HepG2 (cell line): ENCODE data around the gene NDRG2. TPM values are rescaled to one million over a fixed set of nuclear protein-coding genes. Genes with fewer than 3 reads are reported as not detected.

Experiments used
- ATAC-seq: fragments of 200-7000 bp; cut with Tn5 transposase; 3 replicates; pipeline ENCODE4 v1.9.1; 2020; ENCODE audit warnings: mild to moderate bottlenecking, moderate library complexity
- BruUV-seq: library from RNA; stranded (reverse); fragments of 400-500 nt; replicated peaks from 2 replicates; lab custom pipeline; 2021; lab: Mats Ljungman, UMichigan
- CTCF ChIA-PET: fragments of 300-600 bp; formaldehyde crosslinking; extraction: SDS; loops from one replicate; lab custom pipeline; 2021; ENCODE audit warnings: low total read pairs, inconsistent platforms, low intra/inter-chr PET ratio; lab: Yijun Ruan, JAX
- POLR2A ChIA-PET: fragments of 350-600 bp; sonication (Branson Sonifier 250); formaldehyde crosslinking; loops from one replicate; lab custom pipeline; 2020; ENCODE audit warnings: antibody characterized with exemption, inconsistent platforms; lab: Yijun Ruan, JAX
- DNase-seq: peaks from one replicate; pipeline ENCODE4 v3.0.0-alpha.2; 2015; ENCODE audit warnings: low spot score
- FAIRE-seq: peaks from 3 replicates; lab custom pipeline; 2011; peaks lifted over from hg19 to GRCh38; lab: Jason Lieb, UNC
- H2AFZ ChIP-seq: one replicate; pipeline ENCODE4 v1.6.1; 2011; ENCODE audit warnings: low read length, inconsistent platforms
- H3K27ac ChIP-seq: fragments of 300-600 bp; 3 replicates; pipeline ENCODE4 v1.8.0; 2011; ENCODE audit warnings: mixed run types, mild to moderate bottlenecking, mixed read lengths, low read length, inconsistent platforms; ENCODE audit not compliant: insufficient read depth; ENCODE audit errors: extremely low read length
- H3K27me3 ChIP-seq, 2 experiments: fragments of 200-600 bp in 1 of 2; 2 replicates in 1 of 2; 3 replicates in 1 of 2; pipeline versions ENCODE4 v1.6.0 to v1.8.0; 2011; ENCODE audit warnings: low read length in 2 of 2, mild to moderate bottlenecking in 2 of 2, moderate library complexity in 2 of 2, inconsistent platforms in 1 of 2; ENCODE audit not compliant: insufficient read depth in 2 of 2, control insufficient read depth in 1 of 2
- H3K36me3 ChIP-seq, 2 experiments: fragments of 200-600 bp in 1 of 2; replicated peaks in 1 of 2; 2 replicates in 1 of 2; 3 replicates in 1 of 2; pipeline versions ENCODE4 v1.5.1 to v1.8.0; 2011; ENCODE audit warnings: low read length in 2 of 2, inconsistent platforms in 1 of 2; ENCODE audit not compliant: insufficient read depth in 2 of 2, control insufficient read depth in 1 of 2
- H3K4me1 ChIP-seq: 2 replicates; pipeline ENCODE4 v1.5.1; 2012; ENCODE audit warnings: low read length, inconsistent platforms; ENCODE audit not compliant: insufficient read depth
- H3K4me2 ChIP-seq: 2 replicates; pipeline ENCODE4 v1.6.0; 2011; ENCODE audit warnings: low read depth, low read length, inconsistent platforms
- H3K4me3 ChIP-seq, 3 experiments: fragments of 200-600 bp in 1 of 3; sonication (generic), shearing (Covaris generic) in 1 of 3; replicated peaks in 1 of 3; 2 replicates each; pipeline ENCODE4 v1.5.1; 2011 to 2016; ENCODE audit warnings: low read length in 3 of 3, inconsistent platforms in 2 of 3, low read depth in 2 of 3, mild to moderate bottlenecking in 2 of 3, control low read depth in 1 of 3, mixed read lengths in 1 of 3; ENCODE audit not compliant: insufficient read depth in 1 of 3
- H3K79me2 ChIP-seq: one replicate; pipeline ENCODE4 v1.6.1; 2011; ENCODE audit warnings: low read length, inconsistent platforms; ENCODE audit not compliant: insufficient read depth
- H3K9ac ChIP-seq: 2 replicates; pipeline ENCODE4 v1.6.0; 2011; ENCODE audit warnings: mild to moderate bottlenecking, low read depth, low read length, inconsistent platforms; ENCODE audit not compliant: insufficient read depth
- H3K9me3 ChIP-seq: 2 replicates; pipeline ENCODE4 v1.5.1; 2012; ENCODE audit warnings: mild to moderate bottlenecking, low read length
- H4K20me1 ChIP-seq: 2 replicates; pipeline ENCODE4 v1.6.0; 2011; ENCODE audit warnings: inconsistent platforms, mild to moderate bottlenecking, low read length, moderate library complexity; ENCODE audit not compliant: insufficient read depth
- BCL6 ChIP-seq: IDR thresholded peaks from 2 replicates; pipeline ENCODE4 v1.6.1; 2016; ENCODE audit warnings: missing genetic modification reagents, missing compliant biosample characterization
- ELF4 ChIP-seq: sonication (generic); formaldehyde crosslinking; IDR thresholded peaks from 2 replicates; pipeline ENCODE4 v1.5.0; 2020; ENCODE audit warnings: missing genetic modification reagents, mild to moderate bottlenecking, moderate library complexity, borderline replicate concordance
- GTF3A ChIP-seq: sonication (generic); formaldehyde crosslinking; conservative IDR thresholded peaks from 2 replicates; pipeline ENCODE4 v1.4.0; 2020; ENCODE audit warnings: mild to moderate bottlenecking, missing genetic modification reagents
- HNRNPUL1 ChIP-seq: fragments of 200-400 bp; formaldehyde crosslinking; IDR thresholded peaks from 2 replicates; pipeline ENCODE4 v1.6.1; 2017; ENCODE audit warnings: low read depth, mild to moderate bottlenecking, low read length, moderate library complexity
- IKZF1 ChIP-seq: fragments of 450-650 bp; IDR thresholded peaks from 2 replicates; pipeline ENCODE4 v1.7.1; 2016
- MTA3 ChIP-seq: sonication (generic); formaldehyde crosslinking; IDR thresholded peaks from 2 replicates; pipeline ENCODE4 v1.4.0; 2020; ENCODE audit warnings: missing genetic modification reagents
- ZC3H4 ChIP-seq: sonication (generic); formaldehyde crosslinking; IDR thresholded peaks from 2 replicates; pipeline ENCODE4 v1.4.0; 2020; ENCODE audit warnings: missing genetic modification reagents, borderline replicate concordance
- ZMYM4 ChIP-seq: sonication (generic); formaldehyde crosslinking; IDR thresholded peaks from 2 replicates; pipeline ENCODE4 v1.8.1; 2023; ENCODE audit warnings: mild to moderate bottlenecking, missing genetic modification reagents
- WGBS: methylation state at CpG from one replicate; pipeline ENCODE4 v1.1.6; 2017; ENCODE audit warnings: low lambda C conversion rate; 5-methylcytosine and 5-hydroxymethylcytosine counted together
- in situ Hi-C: cut with HindIII; loops from 2 replicates; pipeline ENCODE4 v1.10.0; 2017; ENCODE audit warnings: low pct_unique_long_range_greater_than_20kb; ENCODE audit not compliant: extremely low pct_ligation_motif_present
- intact Hi-C: fragments of 100-400 bp; cut with micrococcal nuclease; formaldehyde crosslinking; loops from one replicate; pipeline ENCODE4 v1.10.0; 2022; ENCODE audit not compliant: unreplicated experiment
- polyA plus RNA-seq, 8 experiments: library from polyadenylated mRNA; depleted of rRNA in 3 of 8; stranded (reverse) in 7 of 8; unstranded in 1 of 8; fragments of >200 nt; fragmentation: Illumina TruSeq in 4 of 8; extraction: Trizol in 4 of 8; gene quantifications; 2 replicates each; pipeline versions ENCODE4 v1.2.1 to v1.2.3, GENCODE V29; 2011 to 2016; ENCODE audit warnings: low read depth in 4 of 8, missing spikeins in 1 of 8, mixed read lengths in 1 of 8; ENCODE audit not compliant: insufficient read depth in 1 of 8
- total RNA-seq, 5 experiments: library from RNA; depleted of rRNA; stranded (reverse); fragments of >200 nt; fragmentation: Illumina TruSeq; extraction: Trizol; gene quantifications; 2 replicates each; pipeline ENCODE4 v1.2.3, GENCODE V29; 2016; ENCODE audit warnings: low read depth in 1 of 5
- TF ChIP-seq, protein P1 (sequence below): sonication (generic); formaldehyde crosslinking; IDR thresholded peaks from 2 replicates; pipeline ENCODE4 v1.5.1; 2020; ENCODE audit warnings: missing genetic modification reagents, mild to moderate bottlenecking, borderline replicate concordance
- TF ChIP-seq, protein P2 (sequence below): sonication (generic); formaldehyde crosslinking; IDR thresholded peaks from 2 replicates; pipeline ENCODE4 v1.4.0; 2020; ENCODE audit warnings: missing genetic modification reagents
- TF ChIP-seq, protein P3 (sequence below): sonication (generic); formaldehyde crosslinking; IDR thresholded peaks from 2 replicates; pipeline ENCODE4 v1.4.0; 2020; ENCODE audit warnings: missing genetic modification reagents
- TF ChIP-seq, protein P4 (sequence below): sonication (generic); formaldehyde crosslinking; IDR thresholded peaks from 2 replicates; pipeline ENCODE4 v1.4.0; 2020; ENCODE audit warnings: mild to moderate bottlenecking, low read depth, missing genetic modification reagents
- TF ChIP-seq, protein P5 (sequence below): sonication (generic); formaldehyde crosslinking; IDR thresholded peaks from 2 replicates; pipeline ENCODE4 v1.5.0; 2020; ENCODE audit warnings: missing genetic modification reagents, mild to moderate bottlenecking, borderline replicate concordance

Gene NDRG2
- total and polyA plus RNA-seq, 2 of the 13 experiments (the other 11 are each of a cell fraction or from before 2014, with no cell fraction given), result 27.2 to 189 TPM

DNA sequence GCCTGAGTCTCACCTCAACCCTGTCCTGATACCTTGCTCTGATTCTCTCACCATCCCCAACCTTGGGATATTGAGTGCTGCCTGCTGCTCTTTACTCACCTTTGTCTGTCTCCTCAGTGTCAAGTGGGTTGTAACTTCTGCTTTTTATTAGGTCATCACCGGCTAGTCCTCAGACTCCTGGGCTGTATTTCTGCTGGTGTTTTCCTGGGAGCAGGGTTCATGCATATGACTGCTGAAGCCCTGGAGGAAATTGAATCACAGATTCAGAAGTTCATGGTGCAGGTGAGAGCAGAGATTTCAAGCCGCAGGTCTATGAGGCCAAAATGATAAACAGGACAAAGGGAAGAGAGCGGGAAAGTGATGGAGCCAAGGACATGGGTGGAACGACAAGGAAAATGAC, 25.3 kb downstream of the NDRG2 start:
- CTCF ChIA-PET, result no interaction called here
- POLR2A ChIA-PET, result no interaction called here
- no peak for DNase-seq
- no peak overlapping the region for H3K4me2 ChIP-seq
- 0 out of 5 replicates have a peak, but pooled peaks cover 0 to 3% of the 10 kb centered on the region in 2 experiments for H3K27me3 ChIP-seq
- BruUV-seq, result no TSS peak
- H3K36me3 ChIP-seq, result peaks cover 11 to 21% of the 10 kb centered on the region in 2 experiments
- TF ChIP-seq BCL6 (CRISPR knock-in tag), result no peak
- no peak for TF ChIP-seq ZC3H4 (CRISPR knock-in tag)
- TF ChIP-seq ZMYM4 (CRISPR knock-in tag), result no peak
- TF ChIP-seq GTF3A (CRISPR knock-in tag), result no peak
- no peak for TF ChIP-seq HNRNPUL1
- TF ChIP-seq, protein P1, sequence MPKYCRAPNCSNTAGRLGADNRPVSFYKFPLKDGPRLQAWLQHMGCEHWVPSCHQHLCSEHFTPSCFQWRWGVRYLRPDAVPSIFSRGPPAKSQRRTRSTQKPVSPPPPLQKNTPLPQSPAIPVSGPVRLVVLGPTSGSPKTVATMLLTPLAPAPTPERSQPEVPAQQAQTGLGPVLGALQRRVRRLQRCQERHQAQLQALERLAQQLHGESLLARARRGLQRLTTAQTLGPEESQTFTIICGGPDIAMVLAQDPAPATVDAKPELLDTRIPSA, result no peak
- TF ChIP-seq IKZF1, result no peak
- TF ChIP-seq MTA3 (CRISPR knock-in tag), result no peak
- TF ChIP-seq ELF4 (CRISPR knock-in tag), result no peak
- TF ChIP-seq, protein P2, sequence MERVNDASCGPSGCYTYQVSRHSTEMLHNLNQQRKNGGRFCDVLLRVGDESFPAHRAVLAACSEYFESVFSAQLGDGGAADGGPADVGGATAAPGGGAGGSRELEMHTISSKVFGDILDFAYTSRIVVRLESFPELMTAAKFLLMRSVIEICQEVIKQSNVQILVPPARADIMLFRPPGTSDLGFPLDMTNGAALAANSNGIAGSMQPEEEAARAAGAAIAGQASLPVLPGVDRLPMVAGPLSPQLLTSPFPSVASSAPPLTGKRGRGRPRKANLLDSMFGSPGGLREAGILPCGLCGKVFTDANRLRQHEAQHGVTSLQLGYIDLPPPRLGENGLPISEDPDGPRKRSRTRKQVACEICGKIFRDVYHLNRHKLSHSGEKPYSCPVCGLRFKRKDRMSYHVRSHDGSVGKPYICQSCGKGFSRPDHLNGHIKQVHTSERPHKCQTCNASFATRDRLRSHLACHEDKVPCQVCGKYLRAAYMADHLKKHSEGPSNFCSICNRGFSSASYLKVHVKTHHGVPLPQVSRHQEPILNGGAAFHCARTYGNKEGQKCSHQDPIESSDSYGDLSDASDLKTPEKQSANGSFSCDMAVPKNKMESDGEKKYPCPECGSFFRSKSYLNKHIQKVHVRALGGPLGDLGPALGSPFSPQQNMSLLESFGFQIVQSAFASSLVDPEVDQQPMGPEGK (CRISPR knock-in tag), result no peak
- TF ChIP-seq, protein P3, sequence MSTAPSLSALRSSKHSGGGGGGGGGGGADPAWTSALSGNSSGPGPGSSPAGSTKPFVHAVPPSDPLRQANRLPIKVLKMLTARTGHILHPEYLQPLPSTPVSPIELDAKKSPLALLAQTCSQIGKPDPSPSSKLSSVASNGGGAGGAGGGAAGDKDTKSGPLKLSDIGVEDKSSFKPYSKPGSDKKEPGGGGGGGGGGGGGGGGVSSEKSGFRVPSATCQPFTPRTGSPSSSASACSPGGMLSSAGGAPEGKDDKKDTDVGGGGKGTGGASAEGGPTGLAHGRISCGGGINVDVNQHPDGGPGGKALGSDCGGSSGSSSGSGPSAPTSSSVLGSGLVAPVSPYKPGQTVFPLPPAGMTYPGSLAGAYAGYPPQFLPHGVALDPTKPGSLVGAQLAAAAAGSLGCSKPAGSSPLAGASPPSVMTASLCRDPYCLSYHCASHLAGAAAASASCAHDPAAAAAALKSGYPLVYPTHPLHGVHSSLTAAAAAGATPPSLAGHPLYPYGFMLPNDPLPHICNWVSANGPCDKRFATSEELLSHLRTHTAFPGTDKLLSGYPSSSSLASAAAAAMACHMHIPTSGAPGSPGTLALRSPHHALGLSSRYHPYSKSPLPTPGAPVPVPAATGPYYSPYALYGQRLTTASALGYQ (CRISPR knock-in tag), result no peak
- TF ChIP-seq, protein P4, sequence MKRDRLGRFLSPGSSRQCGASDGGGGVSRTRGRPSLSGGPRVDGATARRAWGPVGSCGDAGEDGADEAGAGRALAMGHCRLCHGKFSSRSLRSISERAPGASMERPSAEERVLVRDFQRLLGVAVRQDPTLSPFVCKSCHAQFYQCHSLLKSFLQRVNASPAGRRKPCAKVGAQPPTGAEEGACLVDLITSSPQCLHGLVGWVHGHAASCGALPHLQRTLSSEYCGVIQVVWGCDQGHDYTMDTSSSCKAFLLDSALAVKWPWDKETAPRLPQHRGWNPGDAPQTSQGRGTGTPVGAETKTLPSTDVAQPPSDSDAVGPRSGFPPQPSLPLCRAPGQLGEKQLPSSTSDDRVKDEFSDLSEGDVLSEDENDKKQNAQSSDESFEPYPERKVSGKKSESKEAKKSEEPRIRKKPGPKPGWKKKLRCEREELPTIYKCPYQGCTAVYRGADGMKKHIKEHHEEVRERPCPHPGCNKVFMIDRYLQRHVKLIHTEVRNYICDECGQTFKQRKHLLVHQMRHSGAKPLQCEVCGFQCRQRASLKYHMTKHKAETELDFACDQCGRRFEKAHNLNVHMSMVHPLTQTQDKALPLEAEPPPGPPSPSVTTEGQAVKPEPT (CRISPR knock-in tag), result no peak
- TF ChIP-seq, protein P5, sequence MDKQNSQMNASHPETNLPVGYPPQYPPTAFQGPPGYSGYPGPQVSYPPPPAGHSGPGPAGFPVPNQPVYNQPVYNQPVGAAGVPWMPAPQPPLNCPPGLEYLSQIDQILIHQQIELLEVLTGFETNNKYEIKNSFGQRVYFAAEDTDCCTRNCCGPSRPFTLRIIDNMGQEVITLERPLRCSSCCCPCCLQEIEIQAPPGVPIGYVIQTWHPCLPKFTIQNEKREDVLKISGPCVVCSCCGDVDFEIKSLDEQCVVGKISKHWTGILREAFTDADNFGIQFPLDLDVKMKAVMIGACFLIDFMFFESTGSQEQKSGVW (CRISPR knock-in tag), result no peak
- in situ Hi-C loops (loop anchor here (25.0 kb wide), 1 partner anchor 662 kb away; the partner anchor contains the start of genes CCNB1IP1 and PARP2), intact Hi-C loops (no loop called here)
- no peaks in the 10 kb centered on the region for H4K20me1 ChIP-seq
- H3K9me3 ChIP-seq, result no peaks in the 10 kb centered on the region
- no peak overlapping the region for H3K4me3 ChIP-seq
- H3K4me1 ChIP-seq, result peaks cover 24% of the 10 kb centered on the region
- H3K27ac ChIP-seq, result no peak overlapping the region
- no peaks in the 10 kb centered on the region for H3K79me2 ChIP-seq
- H3K9ac ChIP-seq, result no peak overlapping the region
- H2AFZ ChIP-seq, result no peak overlapping the region
- ATAC-seq, result no peak; the same call in 2 of the 3 replicates
- FAIRE-seq, result no peak
- 56% methylated on average over 4 of the region's 4 CpGs for WGBS
